Smooth muscle cell (in vitro differentiated cells): Measurements from ENCODE around the gene ACTR2. TPM values are rescaled to one million over a fixed set of nuclear protein-coding genes. Genes with fewer than 3 reads are reported as not detected.

ENCODE experiments used
- DNase-seq: peaks from one replicate; lab custom pipeline; 2025; ENCODE audit not compliant: unreplicated experiment; lab: John Stamatoyannopoulos, UW
- H2AFZ ChIP-seq: fragments of 200-600 bp; sonication (generic); 2 replicates; pipeline ENCODE4 v1.6.0; 2016; ENCODE audit warnings: antibody characterized with exemption, low read depth, mild to moderate bottlenecking
- H3F3A ChIP-seq: fragments of 200-600 bp; sonication (generic); 2 replicates; pipeline ENCODE4 v1.6.0; 2017; ENCODE audit warnings: antibody characterized with exemption, low read depth
- H3K27ac ChIP-seq: fragments of 200-600 bp; sonication (generic); 2 replicates; pipeline ENCODE4 v1.5.1; 2016; ENCODE audit warnings: low read depth, mild to moderate bottlenecking
- H3K27me3 ChIP-seq: fragments of 200-600 bp; sonication (generic); 2 replicates; pipeline ENCODE4 v1.6.1; 2016; ENCODE audit warnings: low read depth, mild to moderate bottlenecking
- H3K36me3 ChIP-seq: fragments of 200-600 bp; sonication (generic); 2 replicates; pipeline ENCODE4 v1.5.1; 2016; ENCODE audit warnings: low read depth
- H3K4me1 ChIP-seq: fragments of 200-600 bp; sonication (generic); 2 replicates; pipeline ENCODE4 v1.5.1; 2016; ENCODE audit warnings: low read depth
- H3K4me2 ChIP-seq: fragments of 200-600 bp; sonication (generic); 2 replicates; pipeline ENCODE4 v1.6.0; 2016; ENCODE audit warnings: mild to moderate bottlenecking
- H3K4me3 ChIP-seq: fragments of 200-600 bp; sonication (generic); 2 replicates; pipeline ENCODE4 v1.5.1; 2016; ENCODE audit warnings: mild to moderate bottlenecking
- H3K79me2 ChIP-seq: fragments of 200-600 bp; sonication (generic); 2 replicates; pipeline ENCODE4 v1.6.0; 2016; ENCODE audit warnings: low read depth, mild to moderate bottlenecking
- H3K9ac ChIP-seq: fragments of 200-600 bp; sonication (generic); 2 replicates; pipeline ENCODE4 v1.6.0; 2016; ENCODE audit warnings: low read depth
- H3K9me3 ChIP-seq: fragments of 200-600 bp; sonication (generic); replicated peaks from 2 replicates; pipeline ENCODE4 v1.5.1; 2016; ENCODE audit warnings: low read depth
- H4K20me1 ChIP-seq: fragments of 200-600 bp; sonication (generic); 2 replicates; pipeline ENCODE4 v1.6.0; 2016; ENCODE audit warnings: low read depth
- WGBS: methylation state at CpG from one replicate; pipeline ENCODE4 v1.1.7; 2016; ENCODE audit warnings: low lambda C conversion rate; 5-methylcytosine and 5-hydroxymethylcytosine counted together
- polyA plus RNA-seq: library from polyadenylated mRNA; unstranded; fragments of >200 nt; fragmentation: Nextera tagmentation; extraction: Ambion mirVana; gene quantifications from 2 replicates; pipeline ENCODE4 v1.2.1, GENCODE V29; 2016
- total RNA-seq: library from RNA; depleted of rRNA; stranded (reverse); fragments of >200 nt; gene quantifications from 2 replicates; pipeline ENCODE4 v1.2.3, GENCODE V29; 2014
- TF ChIP-seq, protein P1 (sequence below): fragments of 200-600 bp; sonication (generic); IDR thresholded peaks from 2 replicates; pipeline ENCODE4 v1.5.1; 2017; ENCODE audit warnings: borderline replicate concordance, mild to moderate bottlenecking, antibody characterized with exemption; ENCODE audit not compliant: insufficient read depth, poor library complexity, severe bottlenecking

The ACTR2 gene
- total and polyA plus RNA-seq, 2 experiments from 2014 or later: 108 to 174 TPM

DNA sequence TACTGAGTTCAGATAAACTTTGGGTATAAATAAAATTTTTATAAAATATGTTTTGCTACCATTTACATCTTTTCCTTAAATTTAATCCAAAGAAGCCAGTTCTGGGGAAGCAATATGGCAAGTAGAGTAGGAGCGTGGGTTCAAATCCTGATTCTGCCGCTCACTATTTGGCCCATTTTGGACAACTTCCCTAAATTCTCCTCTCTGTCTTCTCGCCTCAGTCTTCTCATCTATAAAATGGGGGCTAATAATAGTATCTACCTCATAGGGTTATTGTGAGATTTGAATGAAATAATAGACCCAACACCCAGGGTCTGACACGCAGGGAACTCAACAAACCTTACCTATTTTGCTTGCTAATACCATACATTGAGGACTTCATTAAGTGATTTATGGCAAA, 59.7 kb downstream of the ACTR2 start:
- Histone ChIP-seq H3K4me3 (no peak overlapping the region), H3K4me1 (peaks cover 6% of the 10 kb centered on the region), H3K36me3 (no peaks in the 10 kb centered on the region), H3K79me2 (no peaks in the 10 kb centered on the region), H3K4me2 (no peak overlapping the region), H3K9ac (no peak overlapping the region), H2AFZ (no peak overlapping the region), H3K27ac (no peak overlapping the region), H3F3A (peaks cover 6% of the 10 kb centered on the region), H4K20me1 (no peaks in the 10 kb centered on the region), H3K27me3 (no peaks in the 10 kb centered on the region), H3K9me3 (no peaks in the 10 kb centered on the region)
- no peak for DNase-seq
- TF ChIP-seq, protein P1, sequence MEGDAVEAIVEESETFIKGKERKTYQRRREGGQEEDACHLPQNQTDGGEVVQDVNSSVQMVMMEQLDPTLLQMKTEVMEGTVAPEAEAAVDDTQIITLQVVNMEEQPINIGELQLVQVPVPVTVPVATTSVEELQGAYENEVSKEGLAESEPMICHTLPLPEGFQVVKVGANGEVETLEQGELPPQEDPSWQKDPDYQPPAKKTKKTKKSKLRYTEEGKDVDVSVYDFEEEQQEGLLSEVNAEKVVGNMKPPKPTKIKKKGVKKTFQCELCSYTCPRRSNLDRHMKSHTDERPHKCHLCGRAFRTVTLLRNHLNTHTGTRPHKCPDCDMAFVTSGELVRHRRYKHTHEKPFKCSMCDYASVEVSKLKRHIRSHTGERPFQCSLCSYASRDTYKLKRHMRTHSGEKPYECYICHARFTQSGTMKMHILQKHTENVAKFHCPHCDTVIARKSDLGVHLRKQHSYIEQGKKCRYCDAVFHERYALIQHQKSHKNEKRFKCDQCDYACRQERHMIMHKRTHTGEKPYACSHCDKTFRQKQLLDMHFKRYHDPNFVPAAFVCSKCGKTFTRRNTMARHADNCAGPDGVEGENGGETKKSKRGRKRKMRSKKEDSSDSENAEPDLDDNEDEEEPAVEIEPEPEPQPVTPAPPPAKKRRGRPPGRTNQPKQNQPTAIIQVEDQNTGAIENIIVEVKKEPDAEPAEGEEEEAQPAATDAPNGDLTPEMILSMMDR: no peak
- WGBS: 94% methylated on average over 4 of the region's 4 CpGs

DNA sequence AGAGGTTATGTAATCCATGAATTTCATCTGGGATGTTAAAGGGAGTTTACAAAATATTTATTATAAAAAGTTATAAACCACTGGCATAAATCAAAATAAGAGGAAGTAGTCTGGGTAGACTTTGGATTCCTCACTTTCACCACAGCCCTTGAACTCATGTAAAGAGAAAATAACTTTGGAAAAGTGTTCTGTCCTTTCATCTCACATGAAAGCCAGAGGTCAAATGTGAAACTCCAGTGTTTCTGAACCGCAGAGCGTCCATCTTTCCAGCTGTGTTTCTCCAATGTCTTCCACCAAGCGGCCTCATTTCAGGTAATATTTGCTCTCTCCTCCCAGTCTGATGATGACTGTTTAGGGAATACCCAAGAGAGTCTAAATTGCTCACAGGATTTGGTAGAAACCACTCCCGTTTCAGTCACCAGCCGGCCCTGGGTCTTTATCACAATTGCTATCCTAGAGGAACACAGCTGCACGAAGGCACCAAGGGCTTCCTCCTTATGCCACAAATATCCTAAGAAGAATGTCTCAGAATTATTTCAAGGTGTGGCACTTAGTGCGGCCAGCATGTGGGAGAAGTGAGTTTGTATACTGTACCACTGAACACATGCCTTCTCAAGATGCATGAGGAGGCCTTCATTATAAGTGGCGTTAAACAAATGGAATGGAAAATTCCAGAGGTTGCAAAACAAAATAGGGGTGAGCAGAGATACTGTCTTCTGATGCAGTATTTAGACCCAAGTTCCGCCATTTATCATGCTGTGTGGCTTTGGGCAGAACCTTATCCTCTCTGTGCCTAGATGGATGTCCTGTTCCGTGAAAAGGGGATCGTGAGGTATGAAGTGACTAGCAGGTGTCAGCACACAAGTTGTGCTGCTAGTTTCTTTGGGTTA, 63.8 kb downstream of the ACTR2 start:
- TF ChIP-seq, protein P1: no peak

DNA sequence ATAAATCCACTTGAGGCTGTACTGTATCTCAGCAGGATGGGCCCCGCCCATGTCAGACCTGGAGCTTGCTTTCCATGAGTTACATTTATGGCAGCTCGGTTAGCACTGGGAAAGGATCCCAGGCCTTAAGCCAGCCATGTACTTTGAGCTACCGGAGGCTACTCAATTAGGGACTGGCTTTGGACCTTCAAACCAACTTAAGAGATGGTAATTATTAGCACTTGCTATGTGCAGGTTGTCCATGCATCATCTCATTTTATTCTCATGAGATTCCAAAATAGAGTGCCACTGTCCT, 64.4 kb downstream of the ACTR2 start:
- Histone ChIP-seq H3K4me1 (peaks cover 22% of the 10 kb centered on the region), H3K4me3 (no peak overlapping the region), H3F3A (no peaks in the 10 kb centered on the region), H3K27me3 (no peaks in the 10 kb centered on the region), H3K9me3 (no peaks in the 10 kb centered on the region), H2AFZ (no peak overlapping the region), H4K20me1 (no peaks in the 10 kb centered on the region), H3K36me3 (no peaks in the 10 kb centered on the region), H3K9ac (no peak overlapping the region), H3K79me2 (no peaks in the 10 kb centered on the region), H3K27ac (no peak overlapping the region), H3K4me2 (no peak overlapping the region)
- 96% methylated on average over 3 of the region's 3 CpGs for WGBS
- TF ChIP-seq, protein P1: no peak
- DNase-seq: no peak

More for the DNA sequence above, 63.8 kb downstream of the ACTR2 start:
- H3K9ac ChIP-seq: no peak overlapping the region
- WGBS: 96% methylated on average over 11 of the region's 11 CpGs
- peaks cover 22% of the 10 kb centered on the region for H3K4me1 ChIP-seq
- H3F3A ChIP-seq: no peaks in the 10 kb centered on the region
- H3K79me2 ChIP-seq: no peaks in the 10 kb centered on the region
- H4K20me1 ChIP-seq: no peaks in the 10 kb centered on the region
- no peak overlapping the region for H3K4me2 ChIP-seq
- DNase-seq: no peak
- H3K4me3 ChIP-seq: no peak overlapping the region
- no peaks in the 10 kb centered on the region for H3K9me3 ChIP-seq
- H3K27ac ChIP-seq: no peak overlapping the region
- no peaks in the 10 kb centered on the region for H3K36me3 ChIP-seq
- H2AFZ ChIP-seq: no peak overlapping the region
- H3K27me3 ChIP-seq: no peaks in the 10 kb centered on the region

DNA sequence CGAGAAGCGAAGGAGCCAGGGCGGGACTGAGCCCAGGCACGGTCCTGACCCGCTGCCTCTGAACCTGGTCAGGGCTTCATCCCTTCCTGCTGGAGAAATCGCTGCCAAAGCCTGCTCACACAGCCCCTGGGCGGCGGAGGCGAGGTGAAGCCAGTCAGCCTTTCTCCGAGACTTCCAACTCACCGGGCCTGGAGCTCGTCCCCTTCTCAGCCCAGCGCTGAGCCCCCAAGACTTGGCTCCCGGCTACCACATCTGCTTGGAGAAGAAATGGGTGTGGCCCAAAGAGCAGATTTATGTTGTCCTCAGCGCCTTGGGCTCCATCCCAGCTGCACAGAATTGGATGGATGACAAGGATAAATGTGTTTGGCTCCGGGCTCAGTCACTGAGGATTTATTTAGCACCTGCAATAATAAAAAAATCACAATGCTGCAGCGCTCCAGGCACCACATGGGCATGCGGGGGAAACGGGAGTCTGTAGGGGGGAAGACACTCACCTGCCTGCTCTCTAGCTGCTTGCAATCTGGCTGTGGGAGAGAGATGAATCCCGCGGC, 64.9 kb downstream of the ACTR2 start:
- Histone ChIP-seq H3K4me1 (peaks cover 22% of the 10 kb centered on the region), H3K79me2 (no peaks in the 10 kb centered on the region), H3K9ac (no peak overlapping the region), H3K27me3 (no peaks in the 10 kb centered on the region), H2AFZ (no peak overlapping the region), H3K36me3 (no peaks in the 10 kb centered on the region), H3K9me3 (no peaks in the 10 kb centered on the region), H3F3A (no peaks in the 10 kb centered on the region), H3K27ac (no peak overlapping the region), H4K20me1 (no peaks in the 10 kb centered on the region), H3K4me3 (no peak overlapping the region), H3K4me2 (no peak overlapping the region)
- TF ChIP-seq, protein P1: no peak
- DNase-seq: no peak
- 94% methylated on average over 21 of the region's 21 CpGs for WGBS
